Gastrocnemius medialis (tissue), 4 donors: Measurements from ENCODE around the gene NGFR.

Source experiments
- POLR2A ChIP-seq, 2 donors: fragments of 450-650 bp; IDR thresholded peaks; one replicate each; pipeline ENCODE4 v1.6.1; 2017; ENCODE audit warnings: antibody characterized with exemption in 2 of 2, mild to moderate bottlenecking in 2 of 2, moderate library complexity in 2 of 2
- TF ChIP-seq, protein P1 (sequence below), 5 experiments: fragments of 450-650 bp in 3 of 5; fragments of 200-600 bp in 2 of 5; sonication (generic) in 2 of 5; IDR thresholded peaks in 4 of 5; conservative IDR thresholded peaks in 1 of 5; 1 replicate in 4 of 5; 2 replicates in 1 of 5; pipeline ENCODE4 v1.5.1; 2016 to 2019; ENCODE audit warnings: antibody characterized with exemption in 5 of 5, mild to moderate bottlenecking in 3 of 5, moderate library complexity in 3 of 5

DNA sequence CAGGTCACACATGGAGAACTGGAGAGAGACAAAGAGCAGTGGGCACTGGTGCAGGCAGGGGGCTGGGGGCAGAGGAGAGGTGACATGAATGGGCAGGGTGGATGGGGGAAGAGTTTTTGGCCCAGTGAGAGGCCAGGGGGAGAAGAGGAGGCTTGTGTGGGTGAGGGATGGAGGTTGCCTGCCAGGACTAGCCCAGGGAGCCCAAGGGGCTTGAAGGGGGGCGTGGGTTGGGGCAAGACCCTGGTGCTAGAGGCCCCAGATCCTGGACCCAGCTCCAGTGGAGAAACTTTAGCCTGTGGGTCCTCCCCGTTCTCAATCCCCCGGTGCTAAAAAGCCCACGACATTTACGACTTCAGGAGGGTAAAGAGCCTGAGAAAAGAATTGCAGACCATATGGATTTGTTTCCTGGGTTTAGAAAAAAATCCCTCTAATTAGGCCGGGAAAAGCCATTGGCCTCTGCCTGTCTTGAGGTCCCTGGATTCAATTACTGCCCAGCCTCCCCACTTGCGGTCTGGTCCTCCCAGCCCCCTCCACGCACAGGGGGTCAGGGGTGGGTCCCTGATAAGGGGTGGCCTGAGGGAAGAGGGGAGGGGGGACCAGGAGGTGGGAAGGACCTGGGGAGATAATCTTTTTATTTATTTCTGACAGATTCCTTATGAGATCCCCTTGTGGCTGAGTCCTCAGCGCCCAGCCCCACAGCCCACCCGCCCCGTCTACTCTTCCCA is 33.0 kb downstream of the NGFR start:
- TF ChIP-seq, protein P1, sequence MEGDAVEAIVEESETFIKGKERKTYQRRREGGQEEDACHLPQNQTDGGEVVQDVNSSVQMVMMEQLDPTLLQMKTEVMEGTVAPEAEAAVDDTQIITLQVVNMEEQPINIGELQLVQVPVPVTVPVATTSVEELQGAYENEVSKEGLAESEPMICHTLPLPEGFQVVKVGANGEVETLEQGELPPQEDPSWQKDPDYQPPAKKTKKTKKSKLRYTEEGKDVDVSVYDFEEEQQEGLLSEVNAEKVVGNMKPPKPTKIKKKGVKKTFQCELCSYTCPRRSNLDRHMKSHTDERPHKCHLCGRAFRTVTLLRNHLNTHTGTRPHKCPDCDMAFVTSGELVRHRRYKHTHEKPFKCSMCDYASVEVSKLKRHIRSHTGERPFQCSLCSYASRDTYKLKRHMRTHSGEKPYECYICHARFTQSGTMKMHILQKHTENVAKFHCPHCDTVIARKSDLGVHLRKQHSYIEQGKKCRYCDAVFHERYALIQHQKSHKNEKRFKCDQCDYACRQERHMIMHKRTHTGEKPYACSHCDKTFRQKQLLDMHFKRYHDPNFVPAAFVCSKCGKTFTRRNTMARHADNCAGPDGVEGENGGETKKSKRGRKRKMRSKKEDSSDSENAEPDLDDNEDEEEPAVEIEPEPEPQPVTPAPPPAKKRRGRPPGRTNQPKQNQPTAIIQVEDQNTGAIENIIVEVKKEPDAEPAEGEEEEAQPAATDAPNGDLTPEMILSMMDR (IDR thresholded peaks at IDR 0.05 in 4 of 5, conservative IDR thresholded peaks at IDR 0.05 in 1 of 5) = no peak
- TF ChIP-seq POLR2A (IDR thresholded peaks at IDR 0.05) = no peak
